Naive thymus-derived CD8-positive, alpha-beta T cell (primary cell): ENCODE measurements around the gene PRRC2A. TPM values are rescaled to one million over a fixed set of nuclear protein-coding genes. Genes with fewer than 3 reads are reported as not detected.

Experiments used
- ATAC-seq, 2 donors: fragments of 150-1000 bp; cut with Tn5 transposase in 1 of 2; sonication (Bioruptor Pico), chemical (Tn5 transposase) in 1 of 2; 1 replicate in 1 of 2; 2 replicates in 1 of 2; pipeline ENCODE4 v1.10.0; 2021; ENCODE audit warnings: mild to moderate bottlenecking in 2 of 2, moderate library complexity in 2 of 2
- POLR2A ChIA-PET: fragments of 350-600 bp; sonication (Branson Sonifier 250); formaldehyde crosslinking; loops from one replicate; lab custom pipeline; 2021; ENCODE audit warnings: antibody characterized with exemption; lab: Charles Lee
- DNase-seq, 10 donors: peaks; one replicate each; pipeline versions ENCODE4 v3.0.0 to v3.0.0-alpha.2; 2020 to 2022
- H3K27ac Mint-ChIP-seq, 10 donors: one replicate each; pipeline ENCODE4 v1.8.0; 2020 to 2022; ENCODE audit warnings: mild to moderate bottlenecking in 10 of 10, mixed read lengths in 10 of 10, moderate library complexity in 4 of 10, inconsistent platforms in 1 of 10
- H3K27me3 Mint-ChIP-seq, 5 donors: one replicate each; pipeline ENCODE4 v1.8.0; 2021 to 2022; ENCODE audit warnings: mixed read lengths in 5 of 5
- H3K36me3 Mint-ChIP-seq, 3 donors: one replicate each; pipeline ENCODE4 v1.8.0; 2020 to 2022; ENCODE audit warnings: mixed read lengths in 3 of 3, mild to moderate bottlenecking in 2 of 3, inconsistent platforms in 1 of 3
- H3K4me1 Mint-ChIP-seq, 4 donors: one replicate each; pipeline ENCODE4 v1.8.0; 2021 to 2022; ENCODE audit warnings: mixed read lengths in 4 of 4
- H3K4me3 Mint-ChIP-seq, 10 donors: one replicate each; pipeline ENCODE4 v1.8.0; 2020 to 2022; ENCODE audit warnings: mild to moderate bottlenecking in 10 of 10, mixed read lengths in 10 of 10, moderate library complexity in 6 of 10, inconsistent platforms in 1 of 10
- H3K9me3 Mint-ChIP-seq, 9 donors: one replicate each; pipeline ENCODE4 v1.8.0; 2020 to 2022; ENCODE audit warnings: mixed read lengths in 9 of 9, mild to moderate bottlenecking in 3 of 9, inconsistent platforms in 1 of 9, moderate library complexity in 1 of 9
- polyA plus RNA-seq, 3 donors: library from polyadenylated mRNA; unstranded; fragments of 300-500 nt; fragmentation: Illumina TruSeq; gene quantifications; one replicate each; pipeline ENCODE4 v1.2.3, GENCODE V29; 2021
- total RNA-seq, 8 experiments: library from RNA in 2 of 8; stranded (reverse) in 2 of 8; gene quantifications; one replicate each; pipeline ENCODE4 v1.2.3 and lab custom pipeline; 2021 to 2026

Gene PRRC2A
- total and polyA plus RNA-seq, 5 experiments from 2014 or later = 4.5 to 230 (median 7.1) TPM

- Mint-ChIP-seq H3K4me1 (peaks cover 38 to 78% (median 71%) of the 10 kb centered on the region in 4 donors), H3K27me3 (peaks cover 0 to 2% (median 0%) of the 10 kb centered on the region in 5 donors), H3K36me3 (peaks cover 0 to 29% (median 5%) of the 10 kb centered on the region in 3 donors), H3K9me3 (peaks cover 0 to 3% (median 0%) of the 10 kb centered on the region in 9 donors), H3K27ac (peak within 1 kb of the TSS; percentile 31 to 91 (median 66)), H3K4me3 (peak within 1 kb of the TSS in 5 of 10 donors; percentile 12 to 63 (median 51))
- DNase-seq = no peak
- POLR2A ChIA-PET = interaction anchor here (0.6 to 6.6 kb wide), 4 partner anchors 8 to 1921 kb away, joined by 3 to 223 read pairs (median 4); partner anchors contain the start of genes C6orf47, CSNK2B and GPANK1
- ATAC-seq = no peak
Measured at GRCh38 chr6:31655349-31656237, 35.1 kb downstream of the PRRC2A start, which contains the start of gene APOM. Gene APOM (plus strand): TSS chr6:31655894. CDS start chr6:31655967, 73 bp downstream.

DNA sequence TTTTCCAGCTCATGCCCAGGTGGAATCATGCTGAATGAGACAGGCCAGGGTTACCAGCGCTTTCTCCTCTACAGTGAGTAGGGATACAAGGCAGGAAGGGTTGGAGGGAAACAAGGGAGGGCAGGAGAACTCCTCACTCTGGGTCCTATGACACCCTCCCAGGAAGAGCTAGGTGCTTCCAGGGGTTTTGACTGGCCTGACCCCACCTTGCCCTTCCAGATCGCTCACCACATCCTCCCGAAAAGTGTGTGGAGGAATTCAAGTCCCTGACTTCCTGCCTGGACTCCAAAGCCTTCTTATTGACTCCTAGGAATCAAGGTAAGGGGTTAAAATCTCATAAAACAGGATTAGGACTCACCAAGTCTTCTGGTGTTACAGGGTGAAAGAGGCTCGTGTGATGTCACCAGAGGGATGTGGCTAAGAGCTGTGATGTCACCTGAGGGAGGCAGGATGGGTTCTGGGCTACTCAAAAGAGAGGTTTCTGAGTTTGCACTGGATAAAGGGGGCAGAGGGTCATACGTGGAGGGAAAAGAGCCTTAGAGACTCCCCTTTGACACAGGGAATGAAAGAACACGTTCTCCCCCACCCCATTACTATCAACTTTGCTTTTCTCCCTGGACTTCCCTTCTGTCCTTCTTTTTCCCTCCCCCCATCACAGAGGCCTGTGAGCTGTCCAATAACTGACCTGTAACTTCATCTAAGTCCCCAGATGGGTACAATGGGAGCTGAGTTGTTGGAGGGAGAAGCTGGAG is 37.1 kb downstream of the PRRC2A start:
- no peak for ATAC-seq
- Mint-ChIP-seq H3K4me1 (peaks cover 34 to 80% (median 70%) of the 10 kb centered on the region in 4 donors), H3K36me3 (peaks cover 0 to 30% (median 5%) of the 10 kb centered on the region in 3 donors), H3K4me3 (peak overlapping the region; percentile 16 to 95 (median 91)), H3K9me3 (no peaks in the 10 kb centered on the region), H3K27me3 (no peaks in the 10 kb centered on the region), H3K27ac (peak overlapping the region; percentile 44 to 89 (median 76))
- peak in 2 of 10 donors; percentile 18 to 21 for DNase-seq
- POLR2A ChIA-PET = interaction anchor here (1.0 to 1.6 kb wide), 2 partner anchors 14 kb away, joined by 3 to 5 read pairs; no protein-coding TSS in a partner anchor

DNA sequence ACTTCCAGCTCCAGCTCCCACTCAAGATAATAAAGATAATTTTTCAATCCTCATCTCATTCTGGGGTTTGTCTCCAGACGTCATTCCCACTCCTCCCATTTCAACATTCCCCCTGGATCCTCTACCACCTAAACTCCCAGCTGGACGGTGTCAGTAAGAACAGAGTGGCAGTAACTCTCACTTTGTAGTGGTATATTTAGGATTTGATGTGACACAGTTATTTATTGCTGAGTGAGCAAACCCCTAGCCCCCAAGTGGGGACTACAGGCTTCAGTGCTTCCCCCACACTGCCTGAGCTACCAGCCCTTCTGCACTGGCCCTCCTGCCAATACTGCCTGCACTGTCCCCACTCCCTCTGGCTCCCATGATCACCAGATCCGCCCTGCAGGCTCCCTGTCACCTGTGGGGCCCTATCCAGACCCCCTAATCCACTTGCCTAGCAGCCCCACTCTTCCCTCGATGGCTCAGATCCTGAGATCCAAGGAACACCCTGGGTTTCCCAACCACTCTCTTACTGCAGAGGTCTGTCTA is 37.7 kb downstream of the PRRC2A start:
- POLR2A ChIA-PET = interaction anchor here (0.7 to 1.6 kb wide), 5 partner anchors 13 to 168 kb away, joined by 3 to 5 read pairs (median 4); no protein-coding TSS in a partner anchor
- ATAC-seq = no peak
- Mint-ChIP-seq H3K27ac (peak overlapping the region in 9 of 10 donors; percentile 56 to 89 (median 75)), H3K36me3 (peaks cover 0 to 32% (median 5%) of the 10 kb centered on the region in 3 donors), H3K27me3 (no peaks in the 10 kb centered on the region), H3K4me3 (peak overlapping the region; percentile 27 to 95 (median 93)), H3K4me1 (peaks cover 34 to 80% (median 74%) of the 10 kb centered on the region in 4 donors), H3K9me3 (no peaks in the 10 kb centered on the region)
- DNase-seq = no peak

GRCh38 chr6:31658983-31659648 is 38.6 kb downstream of the PRRC2A start:
- DNase-seq (no peak), ATAC-seq (no peak)
- no peaks in the 10 kb centered on the region for H3K27me3 Mint-ChIP-seq
- peaks cover 0 to 41% (median 5%) of the 10 kb centered on the region in 3 donors for H3K36me3 Mint-ChIP-seq
- POLR2A ChIA-PET = interaction anchor here (0.6 to 0.7 kb wide), 6 partner anchors 54 to 228 kb away, joined by 3 to 5 read pairs (median 4); no protein-coding TSS in a partner anchor
- H3K4me3 Mint-ChIP-seq = peak overlapping the region; percentile 85 to 95 (median 93)
- H3K9me3 Mint-ChIP-seq = no peaks in the 10 kb centered on the region
- H3K4me1 Mint-ChIP-seq = peaks cover 36 to 85% (median 80%) of the 10 kb centered on the region in 4 donors
- peak overlapping the region in 9 of 10 donors; percentile 65 to 92 (median 89) for H3K27ac Mint-ChIP-seq

GRCh38 chr6:31659649-31660380 is 39.3 kb downstream of the PRRC2A start:
- Mint-ChIP-seq H3K27ac (peak overlapping the region; percentile 84 to 93 (median 90)), H3K4me1 (peaks cover 42 to 90% (median 87%) of the 10 kb centered on the region in 4 donors), H3K4me3 (peak overlapping the region; percentile 85 to 95 (median 93))

GRCh38 chr6:31660381-31661261 is 40.1 kb downstream of the PRRC2A start, which contains the start of gene C6orf47:
Gene C6orf47 (minus strand): TSS chr6:31660778. CDS start chr6:31659947, 831 bp downstream.
- peak within 1 kb of the TSS; percentile 84 to 93 (median 90) for H3K27ac Mint-ChIP-seq
- peak within 1 kb of the TSS; percentile 85 to 95 (median 93) for H3K4me3 Mint-ChIP-seq
- POLR2A ChIA-PET = interaction anchor here (0.5 to 7.9 kb wide), 18 partner anchors 8 to 753 kb away, joined by 3 to 223 read pairs (median 4); partner anchors contain the start of genes ABHD16A, APOM, BAG6 and DDX39B
- peaks cover 39 to 89% (median 83%) of the 10 kb centered on the region in 4 donors for H3K4me1 Mint-ChIP-seq
- H3K27me3 Mint-ChIP-seq = no peaks in the 10 kb centered on the region
- peaks cover 0 to 42% (median 5%) of the 10 kb centered on the region in 3 donors for H3K36me3 Mint-ChIP-seq
- ATAC-seq (peak; percentile 57 to 74), DNase-seq (peak; percentile 59 to 81 (median 69))
- H3K9me3 Mint-ChIP-seq = no peaks in the 10 kb centered on the region

More at GRCh38 chr6:31659649-31660380, 39.3 kb downstream of the PRRC2A start:
- ATAC-seq (peak; percentile 40 to 59), DNase-seq (peak in 7 of 10 donors; percentile 8 to 47 (median 26))
- POLR2A ChIA-PET = interaction anchor here (0.5 to 7.9 kb wide), 12 partner anchors 7 to 299 kb away, joined by 3 to 223 read pairs (median 4); partner anchors contain the start of genes ABHD16A, APOM, BAG6 and NELFE
- Mint-ChIP-seq H3K27me3 (no peaks in the 10 kb centered on the region), H3K36me3 (peaks cover 0 to 45% (median 5%) of the 10 kb centered on the region in 3 donors), H3K9me3 (no peaks in the 10 kb centered on the region)

- H3K36me3 Mint-ChIP-seq = peaks cover 0 to 40% (median 4%) of the 10 kb centered on the region in 3 donors
- DNase-seq = no peak
- no peaks in the 10 kb centered on the region for H3K27me3 Mint-ChIP-seq
- no peak for ATAC-seq
- POLR2A ChIA-PET = interaction anchor here (0.7 to 7.9 kb wide), 19 partner anchors 9 to 754 kb away, joined by 3 to 223 read pairs (median 3); partner anchors contain the start of genes ABHD16A, APOM, BAG6 and DDX39B
- H3K4me3 Mint-ChIP-seq = peak overlapping the region; percentile 80 to 95 (median 93)
- peak overlapping the region; percentile 72 to 93 (median 90) for H3K27ac Mint-ChIP-seq
- H3K4me1 Mint-ChIP-seq = peaks cover 40 to 89% (median 83%) of the 10 kb centered on the region in 4 donors
- no peaks in the 10 kb centered on the region for H3K9me3 Mint-ChIP-seq
Measured at GRCh38 chr6:31661262-31662123, 41.0 kb downstream of the PRRC2A start.

GRCh38 chr6:31662124-31662723 is 41.7 kb downstream of the PRRC2A start:
- no peaks in the 10 kb centered on the region for H3K9me3 Mint-ChIP-seq
- peak overlapping the region; percentile 36 to 95 (median 69) for H3K4me3 Mint-ChIP-seq
- POLR2A ChIA-PET = interaction anchor here (0.6 to 7.9 kb wide), 7 partner anchors 9 to 203 kb away, joined by 3 to 223 read pairs (median 3); partner anchors contain the start of genes ABHD16A, APOM and BAG6
- DNase-seq (no peak), ATAC-seq (no peak)
- H3K36me3 Mint-ChIP-seq = peaks cover 0 to 42% (median 3%) of the 10 kb centered on the region in 3 donors
- peak overlapping the region in 9 of 10 donors; percentile 52 to 92 (median 70) for H3K27ac Mint-ChIP-seq
- peaks cover 40 to 91% (median 82%) of the 10 kb centered on the region in 4 donors for H3K4me1 Mint-ChIP-seq
- H3K27me3 Mint-ChIP-seq = no peaks in the 10 kb centered on the region
